ENCODE measurements around the gene CHST6. TPM values are rescaled to one million over a fixed set of nuclear protein-coding genes. Genes with fewer than 3 reads are reported as not detected.
A peak's percentile ranks its signal among the peaks of the same experiment; 100 is the strongest.

Gene CHST6
- total and polyA plus RNA-seq, 9 of the 15 experiments (the other 6 are each of a cell fraction or from before 2014, with no cell fraction given), result 0.01 to 0.05 (median 0.02) TPM; not detected in 6

- TF ChIP-seq MNT (conservative IDR thresholded peaks at IDR 0.05) (peak; percentile 76 to 85; a peak in 3 of 4 replicates), ZNF347 (CRISPR knock-in tag; IDR thresholded peaks at IDR 0.05; ENCODE audit: low read depth) (no peak), ZNF707 (CRISPR knock-in tag; conservative IDR thresholded peaks at IDR 0.05) (no peak), ZNF408 (CRISPR knock-in tag; IDR thresholded peaks at IDR 0.05; ENCODE audit: low read depth) (no peak), FOXP1 (CRISPR knock-in tag; IDR thresholded peaks at IDR 0.05) (no peak), HINFP (tag; conservative IDR thresholded peaks at IDR 0.05; ENCODE audit: low read depth) (no peak), CBFA2T3 (IDR thresholded peaks at IDR 0.05) (0 out of 2 replicates have a peak, but pooled peaks have one; percentile 8), ZNF785 (CRISPR knock-in tag; IDR thresholded peaks at IDR 0.05) (no peak), PCBP1 (IDR thresholded peaks at IDR 0.05; ENCODE audit: low read depth, low read length, poor library complexity, severe bottlenecking) (no peak), CXXC5 (CRISPR knock-in tag; IDR thresholded peaks at IDR 0.05) (peak; percentile 99), ELF4 (CRISPR knock-in tag; IDR thresholded peaks at IDR 0.05) (no peak), TAF9B (IDR thresholded peaks at IDR 0.05; ENCODE audit: partially characterized antibody) (no peak), BCOR (IDR thresholded peaks at IDR 0.05) (no peak), AFF1 (IDR thresholded peaks at IDR 0.05; ENCODE audit: low read depth in 1 of 2, partially characterized antibody in 2 of 2) (no peak), ZNF175 (CRISPR knock-in tag; IDR thresholded peaks at IDR 0.05; ENCODE audit: low read depth) (no peak), EP300 (IDR thresholded peaks at IDR 0.05; ENCODE audit: low read length) (peak; percentile 22; the same call in 1 of the 2 replicates), CHD4 (IDR thresholded peaks at IDR 0.05; ENCODE audit: insufficient read depth, insufficient replicate concordance, low read depth, low read length, poor library complexity, severe bottlenecking) (no peak), NFIX (CRISPR knock-in tag; IDR thresholded peaks at IDR 0.05; ENCODE audit: low read depth) (no peak), PHF21A (IDR thresholded peaks at IDR 0.05; ENCODE audit: borderline replicate concordance, low read depth) (peak; percentile 62; the same call in 1 of the 2 replicates)
Measured at GRCh38 chr16:75464122-75464918, 30.9 kb downstream of the CHST6 start, which contains the start of gene TMEM170A (continued).

All from K562 (cell line).